ENCODE results near the gene WDR90. TPM values are rescaled to one million over a fixed set of nuclear protein-coding genes. Genes with fewer than 3 reads are reported as not detected.
A peak's percentile ranks its signal among the peaks of the same experiment; 100 is the strongest.

WDR90 gene
- total RNA-seq, 1 donor from 2014 or later = 75.9 TPM

- H3K36me3 Mint-ChIP-seq = no peaks in the 10 kb centered on the region
- H3K4me1 Mint-ChIP-seq = peaks cover 12% of the 10 kb centered on the region
- H3K27me3 Mint-ChIP-seq (ENCODE audit: low read depth) = peaks cover 80% of the 10 kb centered on the region
- no peaks in the 10 kb centered on the region for H3K9me3 Mint-ChIP-seq
- peak overlapping the region; percentile 28 for H3K4me3 Mint-ChIP-seq
- H3K27ac Mint-ChIP-seq = no peak overlapping the region
- DNase-seq (ENCODE audit: low spot score in 2 of 2, unreplicated experiment in 2 of 2) = no peak
- TF ChIP-seq, protein P1, sequence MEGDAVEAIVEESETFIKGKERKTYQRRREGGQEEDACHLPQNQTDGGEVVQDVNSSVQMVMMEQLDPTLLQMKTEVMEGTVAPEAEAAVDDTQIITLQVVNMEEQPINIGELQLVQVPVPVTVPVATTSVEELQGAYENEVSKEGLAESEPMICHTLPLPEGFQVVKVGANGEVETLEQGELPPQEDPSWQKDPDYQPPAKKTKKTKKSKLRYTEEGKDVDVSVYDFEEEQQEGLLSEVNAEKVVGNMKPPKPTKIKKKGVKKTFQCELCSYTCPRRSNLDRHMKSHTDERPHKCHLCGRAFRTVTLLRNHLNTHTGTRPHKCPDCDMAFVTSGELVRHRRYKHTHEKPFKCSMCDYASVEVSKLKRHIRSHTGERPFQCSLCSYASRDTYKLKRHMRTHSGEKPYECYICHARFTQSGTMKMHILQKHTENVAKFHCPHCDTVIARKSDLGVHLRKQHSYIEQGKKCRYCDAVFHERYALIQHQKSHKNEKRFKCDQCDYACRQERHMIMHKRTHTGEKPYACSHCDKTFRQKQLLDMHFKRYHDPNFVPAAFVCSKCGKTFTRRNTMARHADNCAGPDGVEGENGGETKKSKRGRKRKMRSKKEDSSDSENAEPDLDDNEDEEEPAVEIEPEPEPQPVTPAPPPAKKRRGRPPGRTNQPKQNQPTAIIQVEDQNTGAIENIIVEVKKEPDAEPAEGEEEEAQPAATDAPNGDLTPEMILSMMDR (IDR thresholded peaks at IDR 0.05; ENCODE audit: unreplicated experiment) = no peak
Measured at GRCh38 chr16:694187-694862, 45.2 kb downstream of the WDR90 start.

DNA sequence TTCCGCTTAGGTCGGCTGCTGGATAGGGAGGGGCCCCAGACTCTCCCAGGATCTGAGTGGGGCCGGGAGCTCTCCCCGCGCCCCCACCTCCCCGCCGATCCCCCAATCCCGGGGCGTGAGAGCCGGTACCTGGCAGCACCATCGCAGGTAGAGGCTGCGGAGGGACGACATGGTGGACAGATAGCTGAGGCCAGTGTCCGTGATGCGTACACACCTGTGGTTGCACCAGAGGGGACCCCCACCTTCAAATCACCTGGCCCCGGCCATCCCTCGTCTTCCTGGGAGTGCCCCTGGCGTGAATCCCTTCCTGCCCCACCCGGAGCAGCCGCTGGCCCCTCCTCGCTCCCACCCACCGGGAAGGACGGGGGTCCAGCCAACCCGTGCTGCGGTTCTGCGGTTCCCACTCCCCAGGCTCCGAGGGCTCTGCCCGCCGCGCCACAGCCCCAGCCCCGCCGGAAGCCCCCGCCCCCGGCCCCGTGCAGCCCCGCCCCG is 45.7 kb downstream of the WDR90 start:
- Mint-ChIP-seq H3K27me3 (ENCODE audit: low read depth) (peaks cover 86% of the 10 kb centered on the region), H3K4me3 (no peak overlapping the region), H3K36me3 (no peaks in the 10 kb centered on the region), H3K4me1 (peaks cover 6% of the 10 kb centered on the region), H3K9me3 (no peaks in the 10 kb centered on the region), H3K27ac (no peak overlapping the region)
- TF ChIP-seq, protein P1 (IDR thresholded peaks at IDR 0.05; ENCODE audit: unreplicated experiment) = no peak
- no peak for DNase-seq (ENCODE audit: low spot score in 2 of 2, unreplicated experiment in 2 of 2)

DNA sequence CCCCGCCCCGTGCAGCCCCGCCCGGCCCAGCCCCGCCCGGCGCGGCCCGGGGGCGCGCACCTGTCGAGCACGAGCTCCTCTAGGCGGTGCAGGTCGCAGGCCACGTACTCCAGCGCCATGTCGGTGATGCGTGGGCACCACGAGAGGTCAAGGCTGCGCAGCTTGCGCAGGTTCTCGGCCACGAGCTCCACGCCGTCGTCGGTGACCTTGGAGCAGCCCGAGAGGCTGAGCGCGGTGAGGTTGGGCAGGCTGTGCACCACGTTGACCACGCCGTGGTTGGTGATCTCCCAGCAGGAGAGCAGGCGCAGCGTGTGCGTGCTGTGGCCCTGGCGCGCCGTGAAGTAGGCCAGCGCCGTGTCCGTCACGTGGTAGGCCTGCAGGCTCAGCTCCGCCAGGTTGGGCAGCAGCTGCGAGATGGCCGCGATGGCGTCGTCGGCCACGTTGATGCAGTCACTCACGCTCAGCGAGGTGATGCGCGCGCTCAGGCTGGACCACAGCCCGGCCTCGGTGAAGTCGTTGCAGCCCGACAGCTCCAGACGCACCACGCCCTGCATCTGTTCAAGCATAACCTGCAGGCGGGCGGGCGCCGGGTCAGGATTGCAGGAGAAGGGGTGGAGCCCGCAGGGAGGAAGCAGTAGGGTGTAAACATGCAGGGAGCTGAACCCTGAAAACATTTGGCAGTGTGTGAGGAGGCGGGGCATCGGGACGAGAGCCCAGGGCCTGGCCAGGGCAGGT is 46.4 kb downstream of the WDR90 start:
- no peaks in the 10 kb centered on the region for H3K36me3 Mint-ChIP-seq
- H3K4me1 Mint-ChIP-seq = peaks cover 5% of the 10 kb centered on the region
- no peak for DNase-seq (ENCODE audit: low spot score in 2 of 2, unreplicated experiment in 2 of 2)
- H3K27me3 Mint-ChIP-seq (ENCODE audit: low read depth) = peaks cover 90% of the 10 kb centered on the region
- no peak overlapping the region for H3K27ac Mint-ChIP-seq
- no peaks in the 10 kb centered on the region for H3K9me3 Mint-ChIP-seq
- peak overlapping the region; percentile 31 for H3K4me3 Mint-ChIP-seq
- TF ChIP-seq, protein P1 (IDR thresholded peaks at IDR 0.05; ENCODE audit: unreplicated experiment) = no peak

- Mint-ChIP-seq H3K36me3 (no peaks in the 10 kb centered on the region), H3K27me3 (ENCODE audit: low read depth) (peaks cover 93% of the 10 kb centered on the region), H3K4me1 (peaks cover 5% of the 10 kb centered on the region), H3K4me3 (no peak overlapping the region), H3K9me3 (no peaks in the 10 kb centered on the region), H3K27ac (no peak overlapping the region)
- DNase-seq (ENCODE audit: low spot score in 2 of 2, unreplicated experiment in 2 of 2) = no peak
- TF ChIP-seq, protein P1 (IDR thresholded peaks at IDR 0.05; ENCODE audit: unreplicated experiment) = no peak
Measured at GRCh38 chr16:698911-699671, 49.9 kb downstream of the WDR90 start.

DNA sequence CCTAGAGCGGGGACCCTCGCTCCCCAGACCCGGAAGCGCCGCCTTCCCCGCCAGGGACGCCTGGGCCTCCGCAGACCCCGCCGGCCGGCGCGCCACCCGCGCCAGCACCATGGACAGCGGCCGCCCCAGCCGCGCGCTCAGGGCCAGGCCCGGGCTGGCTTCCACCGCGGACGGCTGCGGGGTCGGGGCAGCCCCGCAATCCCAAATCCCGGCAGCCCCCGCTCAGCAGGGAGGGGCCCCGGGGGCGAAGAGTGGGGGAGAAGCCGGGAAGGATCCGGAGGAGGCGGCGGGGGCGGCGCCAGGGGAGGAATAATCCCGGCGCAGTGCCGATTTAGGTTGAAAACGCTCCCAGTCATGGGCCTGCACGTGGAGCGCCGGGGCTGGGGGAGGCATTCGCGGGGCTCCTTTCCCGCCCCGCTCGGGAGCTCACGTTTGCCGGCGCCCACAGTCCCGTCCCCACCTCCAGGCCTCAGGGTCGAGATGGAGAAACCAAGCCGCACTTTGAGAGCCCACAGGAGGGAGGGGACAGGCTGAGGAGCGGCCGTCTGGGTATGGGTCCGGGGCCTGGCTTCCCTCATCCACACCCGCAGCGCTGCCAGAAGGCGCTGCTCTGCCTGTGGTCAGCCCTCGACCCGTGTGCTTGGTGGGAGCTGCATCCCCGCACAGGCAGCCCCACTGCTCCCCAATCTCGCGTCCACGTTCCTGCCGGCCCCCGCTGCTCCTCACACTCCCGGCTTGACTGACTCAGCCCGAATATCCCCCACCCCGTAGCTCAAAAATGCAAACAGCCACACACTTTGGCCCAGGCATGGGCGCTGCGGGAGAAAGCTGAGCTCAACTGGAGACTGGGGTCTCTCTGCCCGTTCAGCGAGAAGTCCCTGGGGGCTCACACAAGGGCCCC is 51.8 kb downstream of the WDR90 start:
- Mint-ChIP-seq H3K27me3 (ENCODE audit: low read depth) (peaks cover 85% of the 10 kb centered on the region), H3K9me3 (no peaks in the 10 kb centered on the region), H3K27ac (no peak overlapping the region), H3K4me3 (no peak overlapping the region), H3K4me1 (no peaks in the 10 kb centered on the region), H3K36me3 (no peaks in the 10 kb centered on the region)
- peak; percentile 69 to 87 for DNase-seq (ENCODE audit: low spot score in 2 of 2, unreplicated experiment in 2 of 2)
- TF ChIP-seq, protein P1 (IDR thresholded peaks at IDR 0.05; ENCODE audit: unreplicated experiment) = no peak

Data from mesothelial cell of epicardium (in vitro differentiated cells).